Tibial nerve (tissue), 4 donors: ENCODE data around the gene CEACAM1. TPM values are rescaled to one million over a fixed set of nuclear protein-coding genes. Genes with fewer than 3 reads are reported as not detected.
"Not testable (repeated sequence)": the region's sequence is repeated elsewhere in the genome, so short reads cannot be mapped to it uniquely, and the experiment has no call there.

Source experiments
- DNase-seq, 2 donors: peaks; one replicate each; pipeline ENCODE4 v3.0.0-alpha.2; 2019; ENCODE audit warnings: low spot score in 2 of 2
- H3K27ac ChIP-seq, 4 donors: fragments of 200-600 bp; sonication (generic) in 3 of 4; one replicate each; pipeline ENCODE4 v1.5.1; 2017 to 2019; ENCODE audit warnings: mild to moderate bottlenecking in 1 of 4
- H3K27me3 ChIP-seq, 2 donors: fragments of 200-600 bp; sonication (generic) in 1 of 2; one replicate each; pipeline versions ENCODE4 v1.5.1 to v1.6.0; 2017 to 2019
- H3K36me3 ChIP-seq, 3 donors: fragments of 200-600 bp; sonication (generic); one replicate each; pipeline ENCODE4 v1.5.1; 2018 to 2019
- H3K4me1 ChIP-seq, 4 donors: fragments of 200-600 bp; sonication (generic) in 3 of 4; one replicate each; pipeline ENCODE4 v1.5.1; 2017 to 2019
- H3K4me3 ChIP-seq, 4 donors: fragments of 200-600 bp; sonication (generic) in 3 of 4; one replicate each; pipeline ENCODE4 v1.5.1; 2017 to 2019; ENCODE audit warnings: mild to moderate bottlenecking in 1 of 4, moderate library complexity in 1 of 4
- H3K9me3 ChIP-seq, 4 donors: fragments of 200-600 bp; sonication (generic) in 3 of 4; one replicate each; pipeline ENCODE4 v1.5.1; 2017 to 2019
- CTCF ChIP-seq, 5 experiments: fragments of 200-600 bp in 3 of 5; fragments of 450-650 bp in 2 of 5; sonication (generic) in 3 of 5; IDR thresholded peaks; one replicate each; pipeline ENCODE4 v1.5.1; 2016 to 2019; ENCODE audit warnings: antibody characterized with exemption in 5 of 5, mild to moderate bottlenecking in 3 of 5, moderate library complexity in 2 of 5
- EP300 ChIP-seq, 2 donors: sonication (generic); formaldehyde crosslinking; IDR thresholded peaks; one replicate each; pipeline ENCODE4 v1.6.1; 2017; ENCODE audit warnings: antibody characterized with exemption in 2 of 2, mild to moderate bottlenecking in 1 of 2
- POLR2A ChIP-seq, 2 donors: fragments of 450-650 bp; IDR thresholded peaks; one replicate each; pipeline ENCODE4 v1.6.1; 2017; ENCODE audit warnings: antibody characterized with exemption in 2 of 2, mild to moderate bottlenecking in 2 of 2, moderate library complexity in 2 of 2
- WGBS, 2 donors: methylation state at CpG; one replicate each; pipeline ENCODE4 v1.1.5; 2018; 5-methylcytosine and 5-hydroxymethylcytosine counted together
- total RNA-seq, 4 donors: library from RNA; depleted of rRNA; stranded (reverse); fragments of >200 nt; gene quantifications; one replicate each; pipeline ENCODE4 v1.1.0, GENCODE V29; 2016

Gene CEACAM1
- total RNA-seq, 4 donors from 2014 or later: 0.66 TPM; not detected in 3

- no peak for TF ChIP-seq EP300 (IDR thresholded peaks at IDR 0.05)
- TF ChIP-seq POLR2A (IDR thresholded peaks at IDR 0.05): no peak
- TF ChIP-seq CTCF (IDR thresholded peaks at IDR 0.05): no peak
- no peak for DNase-seq
- peaks cover 0 to 40% (median 3%) of the 10 kb centered on the region in 4 donors for H3K4me1 ChIP-seq
- no peaks in the 10 kb centered on the region for H3K27me3 ChIP-seq
- H3K9me3 ChIP-seq: no peaks in the 10 kb centered on the region
- 47 to 55% methylated on average over 5 of the region's 5 CpGs for WGBS, 2 donors
- H3K36me3 ChIP-seq: no peaks in the 10 kb centered on the region
- H3K4me3 ChIP-seq: no peak overlapping the region
- peak overlapping the region in 1 of 4 donors; percentile 22 for H3K27ac ChIP-seq
These were observed 61.0 kb downstream of the CEACAM1 start for GRCh38 chr19:42467183-42467760.

GRCh38 chr19:42466521-42467182 is 61.6 kb downstream of the CEACAM1 start:
- peaks cover 0 to 46% (median 5%) of the 10 kb centered on the region in 4 donors for H3K4me1 ChIP-seq
- TF ChIP-seq POLR2A (IDR thresholded peaks at IDR 0.05) (no peak), CTCF (IDR thresholded peaks at IDR 0.05) (no peak), EP300 (IDR thresholded peaks at IDR 0.05) (no peak)
- H3K4me3 ChIP-seq: no peak overlapping the region
- DNase-seq: no peak
- no peaks in the 10 kb centered on the region for H3K9me3 ChIP-seq
- no peaks in the 10 kb centered on the region for H3K27me3 ChIP-seq
- H3K36me3 ChIP-seq: no peaks in the 10 kb centered on the region
- peak overlapping the region in 3 of 4 donors; percentile 4 to 22 (median 17) for H3K27ac ChIP-seq
- 51 to 55% methylated on average over 5 of the region's 5 CpGs for WGBS, 2 donors

GRCh38 chr19:42465827-42466280 is 62.4 kb downstream of the CEACAM1 start:
- 77 to 89% methylated on average over 5 of the region's 5 CpGs for WGBS, 2 donors
- peak overlapping the region in 1 of 4 donors; percentile 4 for H3K27ac ChIP-seq
- TF ChIP-seq POLR2A (IDR thresholded peaks at IDR 0.05) (no peak), CTCF (IDR thresholded peaks at IDR 0.05) (no peak), EP300 (IDR thresholded peaks at IDR 0.05) (no peak)
- no peaks in the 10 kb centered on the region for H3K36me3 ChIP-seq
- no peaks in the 10 kb centered on the region for H3K27me3 ChIP-seq
- H3K9me3 ChIP-seq: no peaks in the 10 kb centered on the region
- peaks cover 0 to 50% (median 5%) of the 10 kb centered on the region in 4 donors for H3K4me1 ChIP-seq
- no peak overlapping the region for H3K4me3 ChIP-seq
- no peak for DNase-seq

- no peaks in the 10 kb centered on the region for H3K36me3 ChIP-seq
- TF ChIP-seq EP300 (IDR thresholded peaks at IDR 0.05) (peak; percentile 21 to 65), CTCF (IDR thresholded peaks at IDR 0.05) (no peak)
- H3K9me3 ChIP-seq: no peaks in the 10 kb centered on the region
- WGBS, 2 donors: 21 to 31% methylated on average over 4 of the region's 4 CpGs
- no peak overlapping the region for H3K4me3 ChIP-seq
- H3K27ac ChIP-seq: peak overlapping the region; percentile 50 to 84 (median 74)
- no peaks in the 10 kb centered on the region for H3K27me3 ChIP-seq
- peaks cover 0 to 34% (median 5%) of the 10 kb centered on the region in 4 donors for H3K4me1 ChIP-seq
- no peak for DNase-seq
These were observed 66.5 kb downstream of the CEACAM1 start for GRCh38 chr19:42461700-42462324.

GRCh38 chr19:42461231-42461630 is 67.0 kb downstream of the CEACAM1 start:
- Histone ChIP-seq H3K27ac (peak overlapping the region in 2 of 4 donors; percentile 80 to 84), H3K4me1 (peaks cover 0 to 29% (median 5%) of the 10 kb centered on the region in 4 donors)
- DNase-seq, H3K27me3 ChIP-seq, H3K9me3 ChIP-seq, H3K36me3 ChIP-seq, H3K4me3 ChIP-seq: not testable (repeated sequence)
- WGBS, 2 donors: 70 to 71% methylated on average over 8 of the region's 8 CpGs
